Nephron progenitor cell (in vitro differentiated cells): ENCODE results near the gene PAN3.

Source experiments
- DNase-seq: peaks from one replicate; pipeline ENCODE4 v3.0.0; 2021
- H3K27ac Mint-ChIP-seq: 2 replicates; pipeline ENCODE4 v1.8.0; 2021; ENCODE audit warnings: mild to moderate bottlenecking, moderate library complexity, mixed read lengths
- H3K27me3 Mint-ChIP-seq: 2 replicates; pipeline ENCODE4 v1.8.0; 2021; ENCODE audit warnings: mild to moderate bottlenecking, low read depth, mixed read lengths; ENCODE audit not compliant: poor library complexity
- H3K36me3 Mint-ChIP-seq: 2 replicates; pipeline ENCODE4 v1.8.0; 2021; ENCODE audit warnings: low read depth, mixed read lengths
- H3K4me1 Mint-ChIP-seq: 2 replicates; pipeline ENCODE4 v1.8.0; 2021; ENCODE audit warnings: mixed read lengths
- H3K4me3 Mint-ChIP-seq: 2 replicates; pipeline ENCODE4 v1.8.0; 2021; ENCODE audit warnings: mild to moderate bottlenecking, moderate library complexity, mixed read lengths
- H3K9me3 Mint-ChIP-seq: 2 replicates; pipeline ENCODE4 v1.8.0; 2021; ENCODE audit warnings: mild to moderate bottlenecking, moderate library complexity, mixed read lengths
- TF ChIP-seq, protein P1 (sequence below): fragments of 200-600 bp; sonication (generic); IDR thresholded peaks from 2 replicates; pipeline ENCODE4 v1.5.0; 2021; ENCODE audit warnings: antibody characterized with exemption

PAN3 gene

DNA sequence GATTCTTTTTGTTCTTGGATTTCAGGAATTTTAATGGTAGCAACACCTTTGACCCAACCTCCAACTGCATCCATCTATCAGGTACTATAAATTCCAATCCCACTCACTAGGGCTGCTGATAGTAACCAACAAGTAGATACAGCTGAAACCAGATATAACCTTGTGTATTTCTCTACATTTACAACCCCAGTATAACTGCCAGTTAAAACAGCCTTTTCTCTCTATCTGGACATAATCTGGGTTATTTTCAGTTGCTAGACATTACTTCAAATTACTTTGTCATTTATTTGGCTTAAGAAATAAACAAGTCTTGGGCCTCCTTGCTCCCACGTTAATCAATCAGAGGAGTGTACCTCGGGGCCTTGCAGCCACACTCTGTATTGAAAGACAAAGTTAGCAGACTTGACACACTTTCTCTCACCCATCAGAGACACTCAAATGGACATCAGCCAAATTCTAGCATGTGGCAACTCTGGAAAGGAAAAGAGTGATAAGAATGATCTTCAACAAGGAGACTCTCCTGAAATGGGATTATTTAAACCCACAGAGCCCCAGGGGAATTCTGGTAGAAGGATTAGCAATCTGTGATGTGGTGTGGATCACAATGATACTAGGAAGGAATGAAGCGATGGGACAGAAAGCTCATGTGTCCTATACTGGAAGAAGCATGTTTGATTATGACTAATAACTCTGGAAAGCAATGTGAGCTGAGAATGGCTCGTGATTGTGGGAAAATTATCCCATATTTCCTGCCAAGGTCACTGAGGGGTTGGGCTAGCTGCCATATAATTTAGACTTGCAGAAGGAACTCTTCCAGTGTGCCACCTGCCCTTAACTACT lies 199.0 kb downstream of the PAN3 start:
- no peaks in the 10 kb centered on the region for H3K36me3 Mint-ChIP-seq
- peaks cover 60% of the 10 kb centered on the region for H3K4me1 Mint-ChIP-seq
- H3K27me3 Mint-ChIP-seq = peaks cover 4% of the 10 kb centered on the region
- H3K27ac Mint-ChIP-seq = peak overlapping the region; percentile 95
- H3K4me3 Mint-ChIP-seq = no peak overlapping the region
- H3K9me3 Mint-ChIP-seq = no peaks in the 10 kb centered on the region
- TF ChIP-seq, protein P1, sequence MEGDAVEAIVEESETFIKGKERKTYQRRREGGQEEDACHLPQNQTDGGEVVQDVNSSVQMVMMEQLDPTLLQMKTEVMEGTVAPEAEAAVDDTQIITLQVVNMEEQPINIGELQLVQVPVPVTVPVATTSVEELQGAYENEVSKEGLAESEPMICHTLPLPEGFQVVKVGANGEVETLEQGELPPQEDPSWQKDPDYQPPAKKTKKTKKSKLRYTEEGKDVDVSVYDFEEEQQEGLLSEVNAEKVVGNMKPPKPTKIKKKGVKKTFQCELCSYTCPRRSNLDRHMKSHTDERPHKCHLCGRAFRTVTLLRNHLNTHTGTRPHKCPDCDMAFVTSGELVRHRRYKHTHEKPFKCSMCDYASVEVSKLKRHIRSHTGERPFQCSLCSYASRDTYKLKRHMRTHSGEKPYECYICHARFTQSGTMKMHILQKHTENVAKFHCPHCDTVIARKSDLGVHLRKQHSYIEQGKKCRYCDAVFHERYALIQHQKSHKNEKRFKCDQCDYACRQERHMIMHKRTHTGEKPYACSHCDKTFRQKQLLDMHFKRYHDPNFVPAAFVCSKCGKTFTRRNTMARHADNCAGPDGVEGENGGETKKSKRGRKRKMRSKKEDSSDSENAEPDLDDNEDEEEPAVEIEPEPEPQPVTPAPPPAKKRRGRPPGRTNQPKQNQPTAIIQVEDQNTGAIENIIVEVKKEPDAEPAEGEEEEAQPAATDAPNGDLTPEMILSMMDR = no peak
- no peak for DNase-seq

DNA sequence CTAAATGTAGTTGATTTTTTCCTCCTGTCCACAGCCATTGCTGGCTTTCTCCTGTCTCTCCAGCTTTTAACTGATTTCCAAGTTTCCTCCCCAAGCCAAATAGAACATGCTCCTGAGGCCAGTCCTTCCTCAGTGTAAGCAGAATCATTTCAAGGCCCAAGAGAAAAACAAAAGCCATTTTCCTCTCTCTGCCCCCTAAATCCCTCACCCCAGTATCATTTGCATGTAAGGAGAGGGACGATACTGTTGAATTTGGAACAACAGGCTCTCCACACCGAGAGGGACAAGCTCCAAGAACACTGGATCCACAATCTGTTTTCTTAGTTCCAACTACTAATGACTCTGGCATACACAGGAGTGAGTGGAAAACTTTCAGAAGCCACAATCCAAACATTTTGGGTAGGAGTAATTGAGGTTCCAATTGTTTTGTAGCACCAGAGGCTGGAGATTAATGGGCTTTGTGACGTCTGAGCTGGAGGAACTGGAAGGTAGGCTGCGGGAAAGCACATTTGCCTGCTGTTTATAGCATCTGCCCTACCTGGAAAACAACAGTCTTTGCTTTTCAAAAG lies 199.7 kb downstream of the PAN3 start:
- no peak for DNase-seq
- H3K27me3 Mint-ChIP-seq = peaks cover 4% of the 10 kb centered on the region
- TF ChIP-seq, protein P1 = no peak
- H3K9me3 Mint-ChIP-seq = no peaks in the 10 kb centered on the region
- no peak overlapping the region for H3K4me3 Mint-ChIP-seq
- H3K4me1 Mint-ChIP-seq = peaks cover 61% of the 10 kb centered on the region
- H3K27ac Mint-ChIP-seq = peak overlapping the region; percentile 95
- H3K36me3 Mint-ChIP-seq = no peaks in the 10 kb centered on the region

DNA sequence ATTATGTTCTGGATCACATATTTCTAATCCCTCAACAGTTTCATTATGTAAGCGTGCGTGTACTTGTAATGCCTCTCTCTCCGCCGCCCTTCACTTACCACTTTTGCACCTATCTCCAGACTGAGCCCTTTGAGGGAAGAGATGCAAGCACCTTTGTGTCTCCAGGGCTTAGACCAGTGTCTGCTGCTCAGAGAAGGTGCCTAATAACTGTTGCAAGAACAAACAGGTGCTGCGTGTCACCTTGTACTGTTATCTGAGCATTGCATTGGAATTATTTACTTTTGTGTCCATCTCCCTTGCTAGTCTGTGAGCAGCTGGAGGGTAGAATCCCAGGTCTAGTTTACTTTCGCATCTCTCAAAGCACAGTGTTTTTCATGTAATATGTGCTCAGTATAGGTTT lies 200.4 kb downstream of the PAN3 start:
- Mint-ChIP-seq H3K4me1 (peaks cover 62% of the 10 kb centered on the region), H3K27me3 (no peaks in the 10 kb centered on the region), H3K4me3 (no peak overlapping the region), H3K9me3 (no peaks in the 10 kb centered on the region), H3K27ac (peak overlapping the region; percentile 95), H3K36me3 (no peaks in the 10 kb centered on the region)
- DNase-seq = no peak
- TF ChIP-seq, protein P1 = no peak

DNA sequence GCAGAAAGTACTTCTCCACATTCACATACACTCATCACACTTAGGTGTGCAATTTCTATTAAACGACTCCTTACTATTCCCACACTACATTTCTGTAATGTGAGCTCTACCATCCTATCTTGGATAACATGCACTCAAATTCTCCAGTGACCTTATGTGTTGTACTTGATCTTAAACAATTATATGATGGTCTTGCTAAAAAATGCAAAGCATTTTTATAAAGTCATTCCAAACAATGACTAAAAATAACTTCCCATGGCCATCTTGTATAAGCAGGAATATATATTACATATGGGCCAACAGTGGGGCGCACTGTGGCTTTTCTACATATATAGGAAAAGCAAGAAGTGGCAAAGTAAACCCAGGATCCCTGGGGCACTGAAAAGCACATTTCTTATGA lies 201.1 kb downstream of the PAN3 start:
- TF ChIP-seq, protein P1 = no peak
- H3K4me1 Mint-ChIP-seq = peaks cover 68% of the 10 kb centered on the region
- no peak for DNase-seq
- H3K9me3 Mint-ChIP-seq = no peaks in the 10 kb centered on the region
- H3K27ac Mint-ChIP-seq = no peak overlapping the region
- no peaks in the 10 kb centered on the region for H3K36me3 Mint-ChIP-seq
- H3K27me3 Mint-ChIP-seq = no peaks in the 10 kb centered on the region
- no peak overlapping the region for H3K4me3 Mint-ChIP-seq

DNA sequence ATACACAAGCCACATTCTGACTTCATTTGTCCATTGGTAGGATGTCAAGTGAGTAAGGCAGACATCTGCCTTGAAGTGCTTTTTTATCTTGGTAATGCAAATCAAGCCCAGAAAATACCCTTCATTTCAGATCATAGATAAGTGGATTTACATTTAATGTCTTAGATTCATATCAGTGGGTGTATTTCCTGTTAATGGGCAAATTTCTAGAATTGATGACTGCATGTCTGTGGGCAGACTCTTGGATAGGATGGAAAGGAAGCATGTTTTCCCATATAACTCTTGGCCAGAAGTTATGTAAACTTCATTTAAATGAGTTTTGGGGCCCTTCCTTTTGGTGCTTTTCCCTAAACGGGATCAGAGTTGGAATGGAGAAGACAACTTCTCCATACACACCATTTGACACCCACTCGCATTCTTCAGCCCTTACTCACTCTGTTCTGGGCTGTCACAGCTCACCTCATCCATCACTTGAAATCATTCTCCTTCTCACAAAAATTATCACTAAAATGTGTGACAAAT lies 202.0 kb downstream of the PAN3 start:
- H3K4me3 Mint-ChIP-seq = no peak overlapping the region
- DNase-seq = no peak

More for the DNA sequence above, 202.0 kb downstream of the PAN3 start:
- H3K9me3 Mint-ChIP-seq = no peaks in the 10 kb centered on the region
- no peaks in the 10 kb centered on the region for H3K27me3 Mint-ChIP-seq
- H3K27ac Mint-ChIP-seq = no peak overlapping the region
- no peaks in the 10 kb centered on the region for H3K36me3 Mint-ChIP-seq
- TF ChIP-seq, protein P1 = no peak
- peaks cover 69% of the 10 kb centered on the region for H3K4me1 Mint-ChIP-seq
